HCT116 (cell line): ENCODE results near the gene BTLA. TPM values are rescaled to one million over a fixed set of nuclear protein-coding genes. Genes with fewer than 3 reads are reported as not detected.
"Not testable (repeated sequence)": the region's sequence is repeated elsewhere in the genome, so short reads cannot be mapped to it uniquely, and the experiment has no call there.

Source experiments
- ATAC-seq: fragments of 200-7000 bp; cut with Tn5 transposase; 2 replicates; pipeline ENCODE4 v1.9.1; 2020; ENCODE audit warnings: mild to moderate bottlenecking, moderate library complexity
- BruUV-seq: library from RNA; stranded (reverse); fragments of 400-500 nt; replicated peaks from 2 replicates; lab custom pipeline; 2021; lab: Mats Ljungman, UMichigan
- CTCF ChIA-PET: fragments of 300-600 bp; sonication (Branson Sonifier 250); formaldehyde crosslinking; loops from one replicate; lab custom pipeline; 2021; ENCODE audit warnings: antibody characterized with exemption; lab: Charles Lee
- POLR2A ChIA-PET: fragments of 300-600, 350-600 bp; sonication (Branson Sonifier 250); formaldehyde crosslinking; loops from one replicate; lab custom pipeline; 2021; ENCODE audit warnings: antibody characterized with exemption; lab: Charles Lee
- RAD21 ChIA-PET, 2 experiments: fragments of 300-600 bp; sonication (Branson Sonifier 250); formaldehyde crosslinking; loops; one replicate each; lab custom pipeline; 2023; ENCODE audit warnings: low total read pairs in 2 of 2; ENCODE audit not compliant: uncharacterized antibody in 2 of 2, unreplicated experiment in 2 of 2, low non-redundant PET in 1 of 2; lab: Charles Lee
- DNase-seq: peaks from one replicate; pipeline ENCODE4 v3.0.0-alpha.2; 2010; ENCODE audit warnings: low read depth, low spot score
- H2AFZ ChIP-seq: fragments of 200-600 bp; shearing (Covaris generic), sonication (generic); 2 replicates; pipeline ENCODE4 v1.6.1; 2017; ENCODE audit warnings: low read depth, mixed run types, mixed read lengths, antibody characterized with exemption, low read length; ENCODE audit not compliant: poor library complexity, severe bottlenecking
- H3K27ac ChIP-seq: 2 replicates; pipeline ENCODE4 v1.5.1; 2012; ENCODE audit warnings: low read depth, low read length
- H3K27me3 ChIP-seq: fragments of 200-600 bp; sonication (generic); 2 replicates; pipeline ENCODE4 v1.6.1; 2016; ENCODE audit warnings: mixed run types, low read length, mixed read lengths; ENCODE audit not compliant: insufficient read depth
- H3K36me3 ChIP-seq, 2 experiments: fragments of 200-500 bp in 1 of 2; fragments of 200-600 bp in 1 of 2; sonication (Bioruptor generic) in 1 of 2; sonication (generic) in 1 of 2; 2 replicates each; pipeline versions ENCODE4 v1.5.1 to v1.6.1; 2014 to 2016; ENCODE audit warnings: low read length in 2 of 2, inconsistent platforms in 1 of 2, mixed read lengths in 1 of 2, mixed run types in 1 of 2; ENCODE audit not compliant: insufficient read depth in 2 of 2, control insufficient read depth in 1 of 2
- H3K4me1 ChIP-seq, 2 experiments: fragments of 200-600 bp in 1 of 2; sonication (generic) in 1 of 2; 2 replicates each; pipeline versions ENCODE4 v1.5.1 to v1.6.1; 2012 to 2017; ENCODE audit warnings: low read length in 2 of 2, inconsistent platforms in 1 of 2, mild to moderate bottlenecking in 1 of 2, mixed read lengths in 1 of 2, mixed run types in 1 of 2, moderate library complexity in 1 of 2; ENCODE audit not compliant: insufficient read depth in 2 of 2, control insufficient read depth in 1 of 2
- H3K4me2 ChIP-seq: fragments of 200-600 bp; sonication (generic); 2 replicates; pipeline ENCODE4 v1.6.1; 2017; ENCODE audit warnings: mixed run types, low read length, mixed read lengths
- H3K4me3 ChIP-seq, 2 experiments: fragments of 200-600 bp in 1 of 2; sonication (generic) in 1 of 2; replicated peaks in 1 of 2; 2 replicates each; pipeline ENCODE4 v1.5.1; 2011 to 2016; ENCODE audit warnings: low read length in 2 of 2, control low read depth in 1 of 2, low read depth in 1 of 2, mild to moderate bottlenecking in 1 of 2, mixed read lengths in 1 of 2, mixed run types in 1 of 2
- H3K79me2 ChIP-seq: fragments of 200-600 bp; sonication (generic); 2 replicates; pipeline ENCODE4 v1.6.1; 2017; ENCODE audit warnings: mild to moderate bottlenecking, mixed run types, low read length, moderate library complexity, mixed read lengths; ENCODE audit not compliant: insufficient read depth
- H3K9ac ChIP-seq: fragments of 200-600 bp; sonication (generic); 2 replicates; pipeline ENCODE4 v1.6.1; 2016; ENCODE audit warnings: low read length, mixed read lengths
- H3K9me2 ChIP-seq: fragments of 200-600 bp; sonication (generic), shearing (Covaris generic); 2 replicates; pipeline ENCODE4 v1.6.1; 2017; ENCODE audit warnings: mixed run types, mild to moderate bottlenecking, moderate library complexity; ENCODE audit not compliant: insufficient read depth
- H3K9me3 ChIP-seq, 2 experiments: fragments of 200-500 bp in 1 of 2; fragments of 200-600 bp in 1 of 2; sonication (Bioruptor generic) in 1 of 2; sonication (generic) in 1 of 2; 2 replicates each; pipeline ENCODE4 v1.6.1; 2014 to 2017; ENCODE audit warnings: low read length in 2 of 2, mixed read lengths in 2 of 2, inconsistent platforms in 1 of 2, low read depth in 1 of 2, mild to moderate bottlenecking in 1 of 2, mixed run types in 1 of 2, moderate library complexity in 1 of 2; ENCODE audit not compliant: control insufficient read depth in 1 of 2, insufficient read depth in 1 of 2
- H4K20me1 ChIP-seq: fragments of 200-600 bp; sonication (generic), shearing (Covaris generic); 2 replicates; pipeline ENCODE4 v1.6.1; 2017; ENCODE audit warnings: mixed run types, mild to moderate bottlenecking, moderate library complexity; ENCODE audit not compliant: insufficient read depth
- CBX3 ChIP-seq: IDR thresholded peaks from 2 replicates; pipeline ENCODE4 v1.6.1; 2012; ENCODE audit warnings: low read depth
- EGR1 ChIP-seq: IDR thresholded peaks from 2 replicates; pipeline ENCODE4 v1.6.1; 2012; ENCODE audit warnings: low read depth
- FOSL1 ChIP-seq: IDR thresholded peaks from 2 replicates; pipeline ENCODE4 v1.6.1; 2012; ENCODE audit warnings: low read depth
- POLR2AphosphoS5 ChIP-seq: IDR thresholded peaks from 2 replicates; pipeline ENCODE4 v1.6.1; 2011; ENCODE audit warnings: mild to moderate bottlenecking, low read depth, low read length, moderate library complexity
- RAD21 ChIP-seq: IDR thresholded peaks from 2 replicates; pipeline ENCODE4 v1.6.1; 2012; ENCODE audit warnings: low read depth, mild to moderate bottlenecking
- SP1 ChIP-seq: IDR thresholded peaks from 2 replicates; pipeline ENCODE4 v1.6.1; 2012; ENCODE audit warnings: low read depth
- SRF ChIP-seq: IDR thresholded peaks from 2 replicates; pipeline ENCODE4 v1.6.1; 2012; ENCODE audit warnings: low read depth
- intact Hi-C: fragments of 100-400 bp; cut with micrococcal nuclease; formaldehyde crosslinking; loops from 2 replicates; pipeline ENCODE4 v1.10.0; 2022
- total RNA-seq: library from RNA; stranded (reverse); gene quantifications from one replicate; pipeline ENCODE4 v1.2.1, GENCODE V29; 2021; ENCODE audit not compliant: unreplicated experiment

The BTLA gene
- total RNA-seq, 1 experiment from 2014 or later, result 0.17 TPM

GRCh38 chr3:112496366-112497067 is 2.8 kb downstream of the BTLA start:
- no peak overlapping the region for H3K9ac ChIP-seq
- TF ChIP-seq EGR1 (no peak), RAD21 (no peak), SP1 (no peak), SRF (no peak), POLR2AphosphoS5 (no peak), FOSL1 (no peak), CBX3 (no peak)
- H3K79me2 ChIP-seq, result no peaks in the 10 kb centered on the region
- CTCF ChIA-PET, result no interaction called here
- no peak overlapping the region for H3K4me3 ChIP-seq
- H3K27me3 ChIP-seq, result no peaks in the 10 kb centered on the region
- no peak overlapping the region for H3K4me2 ChIP-seq
- no peaks in the 10 kb centered on the region for H3K4me1 ChIP-seq
- H3K9me3 ChIP-seq, result no peaks in the 10 kb centered on the region
- POLR2A ChIA-PET, result no interaction called here
- RAD21 ChIA-PET, result no interaction called here
- no peak overlapping the region for H3K27ac ChIP-seq
- H4K20me1 ChIP-seq, result no peaks in the 10 kb centered on the region
- H2AFZ ChIP-seq, result no peak overlapping the region
- no peaks in the 10 kb centered on the region for H3K36me3 ChIP-seq
- no peak for DNase-seq
- ATAC-seq, result no peak
- intact Hi-C loops, result no loop called here
- H3K9me2 ChIP-seq, result no peaks in the 10 kb centered on the region
- no TSS peak for BruUV-seq

- H3K27me3 ChIP-seq, H4K20me1 ChIP-seq, RAD21 ChIA-PET, H3K9me2 ChIP-seq, H3K36me3 ChIP-seq, H3K79me2 ChIP-seq, H3K4me3 ChIP-seq, CTCF ChIA-PET, DNase-seq, H3K9me3 ChIP-seq, POLR2A ChIA-PET, H3K27ac ChIP-seq, H2AFZ ChIP-seq, intact Hi-C loops, BruUV-seq, ATAC-seq, H3K4me1 ChIP-seq, H3K4me2 ChIP-seq, H3K9ac ChIP-seq: not testable (repeated sequence)
These were observed 4.9 kb downstream of the BTLA start for GRCh38 chr3:112494448-112494767.
